ENCODE measurements around the gene ZSWIM1.

Gene ZSWIM1

GRCh38 chr20:45880988-45881788, at the start of gene ZSWIM1:
Gene ZSWIM1, plus strand, starts transcription at chr20:45881227. Its CDS starts 1,366 bp downstream, at chr20:45882593.
- peak; percentile 100 for DNase-seq (ENCODE audit: low spot score)

GRCh38 chr20:45832619-45833018, 48.4 kb upstream of the ZSWIM1 start:
- DNase-seq (ENCODE audit: low spot score): no peak

GRCh38 chr20:45833030-45833882, 47.8 kb upstream of the ZSWIM1 start, which contains the start of gene SNX21:
Gene SNX21, plus strand, starts transcription at chr20:45833799. Its CDS starts 121 bp downstream, at chr20:45833920.
- DNase-seq (ENCODE audit: low spot score): peak; percentile 74

- peak; percentile 86 for DNase-seq (ENCODE audit: low spot score)
These were observed 46.9 kb upstream of the ZSWIM1 start for GRCh38 chr20:45833883-45834796.

GRCh38 chr20:45834797-45835161, 46.2 kb upstream of the ZSWIM1 start:
- peak; percentile 5 for DNase-seq (ENCODE audit: low spot score)

GRCh38 chr20:45835329-45835765, 45.7 kb upstream of the ZSWIM1 start:
- no peak for DNase-seq (ENCODE audit: low spot score)

- DNase-seq (ENCODE audit: low spot score): peak; percentile 13
These were observed 45.2 kb upstream of the ZSWIM1 start for GRCh38 chr20:45835825-45836224.

- no peak for DNase-seq (ENCODE audit: low spot score)
These were observed 44.2 kb upstream of the ZSWIM1 start for GRCh38 chr20:45836841-45837240.

GRCh38 chr20:45840700-45841198, 40.3 kb upstream of the ZSWIM1 start:
- no peak for DNase-seq (ENCODE audit: low spot score)

GRCh38 chr20:45841407-45842129, 39.5 kb upstream of the ZSWIM1 start:
- DNase-seq (ENCODE audit: low spot score): no peak

- no peak for DNase-seq (ENCODE audit: low spot score)
These were observed 38.7 kb upstream of the ZSWIM1 start for GRCh38 chr20:45842169-45842812.

GRCh38 chr20:45843506-45843905, 37.5 kb upstream of the ZSWIM1 start:
- no peak for DNase-seq (ENCODE audit: low spot score)

- DNase-seq (ENCODE audit: low spot score): no peak
These were observed 35.6 kb upstream of the ZSWIM1 start for GRCh38 chr20:45845452-45845851.

- no peak for DNase-seq (ENCODE audit: low spot score)
These were observed 32.6 kb upstream of the ZSWIM1 start for GRCh38 chr20:45848421-45848820.

- no peak for DNase-seq (ENCODE audit: low spot score)
These were observed 32.0 kb upstream of the ZSWIM1 start for GRCh38 chr20:45848969-45849582.

GRCh38 chr20:45850238-45850637, 30.8 kb upstream of the ZSWIM1 start:
- no peak for DNase-seq (ENCODE audit: low spot score)

- DNase-seq (ENCODE audit: low spot score): no peak
These were observed 30.1 kb upstream of the ZSWIM1 start for GRCh38 chr20:45850926-45851325.

- no peak for DNase-seq (ENCODE audit: low spot score)
These were observed 29.5 kb upstream of the ZSWIM1 start for GRCh38 chr20:45851501-45851900.

- DNase-seq (ENCODE audit: low spot score): no peak
These were observed 28.7 kb upstream of the ZSWIM1 start for GRCh38 chr20:45852326-45852725.

- DNase-seq (ENCODE audit: low spot score): no peak
These were observed 27.5 kb upstream of the ZSWIM1 start for GRCh38 chr20:45853484-45853883.

Data from Ammon's horn (tissue), 1 donor.